HG02884 (cell line): ENCODE measurements around the gene ADAM23.

ENCODE experiments used
- ATAC-seq: cut with Tn5 transposase; IDR thresholded peaks from one replicate; pipeline ENCODE4 v1.9.1; 2021; ENCODE audit warnings: mild to moderate bottlenecking, moderate library complexity; ENCODE audit not compliant: unreplicated experiment

The ADAM23 gene

DNA sequence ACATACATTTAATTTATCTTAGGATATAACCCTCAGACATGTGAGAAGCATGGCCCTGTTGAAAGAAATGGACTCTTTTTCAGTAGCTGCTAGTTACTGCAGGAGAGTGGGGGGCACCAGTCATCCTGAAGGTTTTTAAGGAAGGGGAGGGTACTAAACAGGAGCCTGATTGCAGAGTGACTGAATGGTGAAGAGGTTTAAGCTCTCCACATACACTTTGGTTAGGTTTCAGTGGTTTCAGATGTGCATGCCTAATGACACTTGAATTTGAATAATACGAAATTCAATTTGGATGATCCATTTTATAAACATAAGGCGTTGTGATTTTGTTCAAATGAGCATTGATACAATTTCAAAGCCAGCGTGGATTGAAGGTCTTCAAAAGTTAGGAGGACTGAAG is 188.0 kb downstream of the ADAM23 start:
- ATAC-seq: no peak

DNA sequence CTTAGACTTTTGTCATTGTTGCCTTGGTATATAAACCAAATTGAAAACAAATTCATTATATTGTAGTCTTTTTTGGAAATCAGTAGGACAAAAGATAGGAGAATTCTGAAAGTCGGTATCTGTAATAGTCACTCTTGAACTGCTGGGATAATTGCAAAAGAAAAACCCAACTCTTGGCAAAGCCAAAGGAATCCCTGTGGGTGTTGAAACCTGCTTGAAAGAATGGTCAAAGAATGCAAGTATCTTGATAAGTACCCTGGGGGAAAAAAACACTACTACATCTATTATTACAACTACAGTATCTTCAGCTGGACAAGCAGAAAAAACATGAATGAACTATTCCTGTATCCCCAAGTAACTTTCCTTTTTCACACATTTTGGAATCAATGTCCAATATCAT is 191.7 kb downstream of the ADAM23 start:
- no peak for ATAC-seq

DNA sequence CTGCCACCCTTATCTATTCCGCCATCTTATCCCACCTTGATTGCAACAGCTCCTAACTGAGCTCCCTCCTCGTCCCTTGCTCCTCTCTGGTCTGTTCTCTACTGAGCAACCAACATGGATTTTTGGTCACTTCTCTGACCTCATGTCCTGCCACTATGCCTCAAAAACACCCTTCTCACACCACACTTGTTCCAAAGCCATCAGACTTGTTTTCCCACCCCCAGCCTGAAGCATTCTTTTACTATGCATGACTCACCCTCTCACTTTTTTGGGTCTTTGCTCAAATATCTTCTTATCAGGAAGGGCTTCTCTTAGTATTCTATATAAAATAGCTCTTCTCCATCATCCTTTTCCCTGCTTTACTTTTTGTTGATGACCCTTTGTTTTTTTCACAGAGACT is 196.3 kb downstream of the ADAM23 start:
- no peak for ATAC-seq

DNA sequence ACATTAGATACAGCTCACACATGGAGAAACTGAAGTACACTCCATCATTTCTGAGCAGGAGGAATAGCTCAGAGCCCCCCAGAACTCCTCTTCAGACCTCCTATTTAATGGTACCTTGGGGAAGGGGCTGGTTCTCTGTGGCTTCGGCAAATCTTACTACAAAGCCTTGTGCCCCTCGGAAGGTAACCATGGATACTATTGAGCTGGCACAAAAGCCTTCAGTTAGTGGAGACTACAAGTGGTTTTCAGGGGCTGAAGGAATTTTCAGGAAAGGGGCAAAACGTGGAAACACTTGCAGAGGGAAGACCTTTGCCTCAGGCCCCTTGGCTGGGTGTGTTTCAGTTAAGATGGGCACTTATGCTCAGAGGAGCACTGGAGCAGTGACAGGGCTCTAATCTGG is 197.9 kb downstream of the ADAM23 start:
- ATAC-seq: no peak

DNA sequence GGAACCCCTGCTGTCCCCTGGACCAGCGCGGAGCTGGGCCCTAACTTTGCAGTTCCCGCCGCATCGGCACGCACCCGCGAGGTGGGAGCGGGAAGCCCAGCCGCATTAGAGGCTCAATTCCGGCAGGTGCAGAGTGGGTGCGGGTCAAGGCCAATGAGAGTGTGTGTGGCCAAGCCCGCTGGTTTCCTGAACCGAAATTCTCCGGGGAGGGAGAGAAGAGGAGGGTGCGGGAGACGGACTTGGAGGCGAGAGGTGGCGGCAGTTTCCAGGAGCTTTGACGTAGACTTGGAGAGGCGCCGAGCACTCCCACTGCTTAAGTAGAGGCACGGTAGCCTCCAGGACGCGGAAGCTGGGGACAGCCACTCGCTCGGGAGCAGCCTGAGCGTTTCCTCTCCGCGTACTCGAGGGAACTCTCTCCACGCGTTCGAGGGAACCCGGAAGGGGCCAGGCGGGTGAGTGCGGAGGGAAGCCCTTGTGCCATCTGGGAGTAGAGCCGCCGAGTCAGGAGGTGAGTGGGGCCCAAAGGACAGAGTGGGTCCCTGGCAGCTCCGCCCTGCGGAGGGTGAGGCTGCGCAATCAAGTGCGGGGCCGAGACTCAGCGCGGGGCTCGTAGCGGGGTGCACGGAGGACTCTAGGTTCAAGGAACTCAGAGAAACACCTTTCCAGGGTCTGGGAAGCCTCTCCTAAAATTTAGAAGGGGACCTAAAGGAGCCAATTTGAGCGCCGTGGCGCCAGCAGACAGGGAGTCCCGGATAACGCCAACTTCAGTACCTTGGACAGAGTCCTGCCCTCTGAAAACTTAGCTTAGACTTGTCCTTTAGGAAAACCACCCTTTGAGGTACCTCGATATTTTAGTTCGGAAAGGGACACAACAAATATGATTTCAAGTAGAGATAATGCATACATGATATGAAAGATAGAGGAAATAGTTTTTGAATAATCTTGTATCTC is 199.0 kb downstream of the ADAM23 start, which contains the start of gene FAM237A:
Gene FAM237A (plus strand): TSS at position 413 of the 951 bp plus-strand sequence. CDS start 1,750 bp downstream, outside the sequence.
- no peak for ATAC-seq

DNA sequence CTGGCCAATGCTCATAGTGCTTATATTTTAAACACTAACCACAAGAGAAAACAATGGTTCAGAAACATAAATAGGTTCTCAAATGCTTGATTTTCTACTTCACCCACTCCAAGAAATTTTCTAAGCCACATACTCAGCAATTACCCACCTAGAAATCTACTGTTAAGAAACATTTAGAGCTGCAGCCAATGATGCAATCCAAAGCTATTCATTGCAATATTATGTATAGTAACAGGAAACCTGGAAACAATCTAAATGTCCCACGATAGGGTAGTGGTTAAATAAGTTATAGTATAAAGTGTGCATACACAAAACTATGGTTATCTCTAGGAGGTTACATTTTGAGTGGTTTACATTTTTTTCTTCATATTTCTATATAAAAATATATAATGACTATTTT is 204.7 kb downstream of the ADAM23 start:
- ATAC-seq: no peak

DNA sequence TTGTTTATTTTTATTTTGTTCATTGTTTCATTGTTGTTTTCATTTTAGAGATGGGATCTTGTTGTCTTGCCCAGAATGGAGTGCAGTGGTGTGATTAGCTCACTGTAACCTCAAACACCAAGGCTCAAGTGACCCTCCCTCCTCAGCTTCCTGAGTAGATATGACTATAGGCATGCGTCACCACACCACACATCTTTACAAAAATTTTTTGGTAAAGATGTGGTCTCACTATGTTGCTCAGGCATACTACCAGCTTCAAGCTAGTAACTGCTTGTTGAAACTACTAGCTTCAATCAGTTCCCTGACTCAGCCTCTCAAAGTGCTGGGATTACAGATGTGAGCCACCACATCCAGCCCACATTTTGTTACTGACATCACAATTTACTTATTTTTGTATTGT is 213.8 kb downstream of the ADAM23 start:
- ATAC-seq: no peak

DNA sequence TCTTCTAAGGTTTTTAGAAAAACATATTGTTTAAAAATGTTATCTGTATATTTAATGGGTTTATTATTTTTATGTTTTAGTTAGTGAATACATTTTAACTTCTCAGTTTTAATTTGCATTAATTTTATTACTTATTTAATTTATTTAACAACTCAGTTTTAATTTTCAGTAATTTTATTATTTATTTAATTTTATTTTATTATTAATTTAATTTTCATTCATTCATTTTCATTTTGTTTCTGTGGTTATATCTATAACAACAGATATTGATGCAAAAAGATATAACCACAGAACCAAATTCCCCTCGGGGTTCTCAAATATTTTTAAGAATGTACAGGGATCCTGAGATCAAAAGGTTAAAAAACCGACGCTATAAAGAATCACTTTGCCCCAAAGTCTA is 221.9 kb downstream of the ADAM23 start:
- no peak for ATAC-seq
